Measurements from ENCODE around the gene ADGRG4.
"Not testable (repeated sequence)": the region's sequence is repeated elsewhere in the genome, so short reads cannot be mapped to it uniquely, and the experiment has no call there.

Gene ADGRG4, protein sequence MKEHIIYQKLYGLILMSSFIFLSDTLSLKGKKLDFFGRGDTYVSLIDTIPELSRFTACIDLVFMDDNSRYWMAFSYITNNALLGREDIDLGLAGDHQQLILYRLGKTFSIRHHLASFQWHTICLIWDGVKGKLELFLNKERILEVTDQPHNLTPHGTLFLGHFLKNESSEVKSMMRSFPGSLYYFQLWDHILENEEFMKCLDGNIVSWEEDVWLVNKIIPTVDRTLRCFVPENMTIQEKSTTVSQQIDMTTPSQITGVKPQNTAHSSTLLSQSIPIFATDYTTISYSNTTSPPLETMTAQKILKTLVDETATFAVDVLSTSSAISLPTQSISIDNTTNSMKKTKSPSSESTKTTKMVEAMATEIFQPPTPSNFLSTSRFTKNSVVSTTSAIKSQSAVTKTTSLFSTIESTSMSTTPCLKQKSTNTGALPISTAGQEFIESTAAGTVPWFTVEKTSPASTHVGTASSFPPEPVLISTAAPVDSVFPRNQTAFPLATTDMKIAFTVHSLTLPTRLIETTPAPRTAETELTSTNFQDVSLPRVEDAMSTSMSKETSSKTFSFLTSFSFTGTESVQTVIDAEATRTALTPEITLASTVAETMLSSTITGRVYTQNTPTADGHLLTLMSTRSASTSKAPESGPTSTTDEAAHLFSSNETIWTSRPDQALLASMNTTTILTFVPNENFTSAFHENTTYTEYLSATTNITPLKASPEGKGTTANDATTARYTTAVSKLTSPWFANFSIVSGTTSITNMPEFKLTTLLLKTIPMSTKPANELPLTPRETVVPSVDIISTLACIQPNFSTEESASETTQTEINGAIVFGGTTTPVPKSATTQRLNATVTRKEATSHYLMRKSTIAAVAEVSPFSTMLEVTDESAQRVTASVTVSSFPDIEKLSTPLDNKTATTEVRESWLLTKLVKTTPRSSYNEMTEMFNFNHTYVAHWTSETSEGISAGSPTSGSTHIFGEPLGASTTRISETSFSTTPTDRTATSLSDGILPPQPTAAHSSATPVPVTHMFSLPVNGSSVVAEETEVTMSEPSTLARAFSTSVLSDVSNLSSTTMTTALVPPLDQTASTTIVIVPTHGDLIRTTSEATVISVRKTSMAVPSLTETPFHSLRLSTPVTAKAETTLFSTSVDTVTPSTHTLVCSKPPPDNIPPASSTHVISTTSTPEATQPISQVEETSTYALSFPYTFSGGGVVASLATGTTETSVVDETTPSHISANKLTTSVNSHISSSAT (N-terminal part only)

GRCh38 chrX:136300721-136301120 lies at the start of gene ADGRG4:
ADGRG4 (plus strand) TSS chrX:136300963; CDS start chrX:136308778, 7,815 bp downstream.
- DNase-seq, result not testable (repeated sequence)

- DNase-seq, result peak in 38 of 58 donors; percentile 0 to 49 (median 11)
Observed at GRCh38 chrX:136251041-136251991, 49.4 kb upstream of the ADGRG4 start, which contains the start of gene MAP7D3. MAP7D3 (minus strand) TSS chrX:136251400; CDS start chrX:136251358, 42 bp downstream.

GRCh38 chrX:136255541-136255940 lies 45.2 kb upstream of the ADGRG4 start:
- no peak for DNase-seq

DNA sequence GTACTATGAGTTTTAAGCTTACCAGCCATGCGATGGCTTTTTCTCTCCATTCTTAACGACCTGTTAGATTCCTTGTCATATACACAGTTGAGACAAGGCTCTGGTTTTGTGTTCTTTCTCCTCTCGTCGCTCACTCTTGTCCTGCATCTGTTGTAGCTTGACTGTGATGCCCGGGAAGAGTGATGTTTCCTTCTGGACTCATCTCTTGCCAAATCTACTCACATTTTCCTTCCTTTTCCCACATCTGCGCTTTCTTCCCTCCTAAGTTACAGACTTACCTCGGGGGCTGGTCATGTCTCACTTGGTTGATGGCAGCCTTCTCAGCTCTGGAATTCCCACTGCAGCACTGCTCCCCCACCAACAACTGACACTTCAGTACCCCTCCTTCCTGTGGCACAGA lies 44.7 kb upstream of the ADGRG4 start:
- DNase-seq, result no peak

DNA sequence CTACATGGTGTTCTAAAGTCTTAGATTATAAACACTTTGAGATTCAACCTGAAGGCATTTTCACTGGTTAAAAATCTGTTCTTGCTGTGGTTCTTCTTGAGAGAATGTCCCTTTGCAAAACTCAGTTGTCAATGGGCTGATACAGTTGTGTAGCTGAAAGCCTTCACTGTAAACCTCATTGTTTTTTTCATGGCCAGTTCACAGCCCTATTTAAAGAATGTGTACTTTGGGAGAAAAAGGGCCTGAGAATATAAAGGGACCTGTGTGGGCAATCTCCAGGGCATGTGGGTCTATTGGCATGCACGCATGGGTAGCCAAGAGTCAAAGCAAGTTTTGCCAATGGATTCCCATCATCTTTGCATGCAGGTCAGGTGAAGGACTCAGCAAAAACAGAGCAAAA lies 41.8 kb upstream of the ADGRG4 start:
- no peak for DNase-seq

- no peak for DNase-seq
Observed at GRCh38 chrX:136259543-136259942, 41.2 kb upstream of the ADGRG4 start.

DNA sequence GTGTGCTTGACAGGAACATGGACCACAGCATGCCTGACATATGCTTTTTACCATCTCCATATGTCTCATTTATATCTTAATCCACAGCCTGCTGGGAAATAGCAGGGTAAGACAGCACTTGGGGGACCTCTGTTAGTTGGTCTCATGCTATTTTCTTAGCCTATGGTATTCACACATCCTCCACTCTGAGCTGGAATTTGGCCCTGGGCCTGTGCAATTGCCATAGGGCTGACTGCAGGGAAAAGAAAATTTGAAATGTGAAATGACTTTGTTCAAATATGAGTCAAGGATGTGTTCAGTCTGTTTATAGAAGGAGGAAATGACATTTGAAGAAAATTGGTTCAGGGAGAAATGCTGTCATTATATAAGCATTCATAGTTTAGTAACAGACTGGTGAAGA lies 40.0 kb upstream of the ADGRG4 start:
- DNase-seq, result peak in 20 of 58 donors; percentile 1 to 40 (median 10)

- no peak for DNase-seq
Observed at GRCh38 chrX:136261321-136261720, 39.4 kb upstream of the ADGRG4 start.

- DNase-seq, result no peak
Observed at GRCh38 chrX:136262243-136262642, 38.5 kb upstream of the ADGRG4 start.

DNA sequence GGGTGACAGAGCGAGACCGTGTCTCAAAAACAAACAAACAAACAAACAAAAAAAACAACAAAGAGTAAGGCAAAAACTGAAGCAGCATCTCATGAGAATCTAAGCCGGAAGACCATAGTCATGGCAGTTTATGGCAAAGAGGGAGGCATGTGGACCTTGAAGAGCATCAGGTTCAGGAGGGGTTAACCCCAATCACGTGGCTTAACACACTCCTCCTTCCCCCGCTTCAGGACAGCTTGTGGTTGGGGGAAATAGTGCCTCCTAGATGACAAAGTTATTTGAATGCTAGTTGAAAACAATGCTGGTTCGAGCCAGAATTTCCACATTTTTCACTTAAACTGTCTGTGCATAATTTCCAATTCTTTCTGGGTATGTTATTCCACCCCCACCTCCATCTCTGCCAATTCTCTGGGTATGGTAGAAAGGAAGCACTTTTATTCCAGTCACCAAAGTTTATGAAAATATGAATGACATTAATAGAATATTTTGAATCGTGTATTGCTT lies 37.9 kb upstream of the ADGRG4 start:
- DNase-seq, result no peak

DNA sequence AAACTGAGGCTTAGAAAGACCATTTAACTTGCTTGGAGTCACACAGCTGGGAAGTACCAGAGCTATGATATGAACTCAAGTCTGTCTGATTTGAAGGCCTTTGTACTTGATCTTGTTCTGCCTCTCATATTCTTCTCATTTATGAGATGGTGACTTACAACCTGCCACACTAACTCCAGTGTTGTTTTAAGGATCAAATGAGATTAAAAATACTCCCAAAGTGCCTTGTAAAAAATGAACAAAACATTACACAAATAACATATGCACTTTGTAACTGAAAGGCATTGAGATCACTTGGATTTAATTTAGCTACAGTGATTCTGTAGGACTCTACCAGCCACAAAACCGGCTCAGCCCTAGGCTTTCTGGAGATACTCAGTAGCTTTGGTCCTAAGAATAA lies 33.9 kb upstream of the ADGRG4 start:
- no peak for DNase-seq

GRCh38 chrX:136268051-136269048 lies 32.4 kb upstream of the ADGRG4 start:
- DNase-seq, result peak in 23 of 58 donors; percentile 0 to 23 (median 5)

- no peak for DNase-seq
Observed at GRCh38 chrX:136269921-136270320, 30.8 kb upstream of the ADGRG4 start.

DNA sequence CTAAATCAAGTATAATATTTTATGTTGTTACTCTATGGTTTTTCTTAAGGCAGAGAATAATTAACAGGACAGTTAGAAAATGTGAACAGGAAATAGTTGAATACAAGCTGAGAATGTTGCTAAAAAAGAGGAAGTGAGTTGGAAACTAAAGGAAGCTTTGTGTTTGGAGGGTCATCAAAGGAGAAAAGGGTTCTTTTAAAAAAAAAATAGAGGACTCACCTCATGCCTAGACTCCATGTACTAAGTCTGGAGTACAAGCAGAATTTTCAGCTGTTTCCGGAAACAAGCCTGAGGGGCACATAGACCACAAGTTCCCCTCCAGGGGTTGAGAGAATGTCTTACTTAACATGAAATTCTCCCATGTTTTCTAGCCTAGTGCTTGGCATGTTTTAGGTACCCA lies 29.5 kb upstream of the ADGRG4 start:
- no peak for DNase-seq

- DNase-seq, result no peak
Observed at GRCh38 chrX:136272325-136272724, 28.4 kb upstream of the ADGRG4 start.

GRCh38 chrX:136273986-136274385 lies 26.8 kb upstream of the ADGRG4 start:
- no peak for DNase-seq

- DNase-seq, result no peak
Observed at GRCh38 chrX:136275553-136275952, 25.2 kb upstream of the ADGRG4 start.

DNA sequence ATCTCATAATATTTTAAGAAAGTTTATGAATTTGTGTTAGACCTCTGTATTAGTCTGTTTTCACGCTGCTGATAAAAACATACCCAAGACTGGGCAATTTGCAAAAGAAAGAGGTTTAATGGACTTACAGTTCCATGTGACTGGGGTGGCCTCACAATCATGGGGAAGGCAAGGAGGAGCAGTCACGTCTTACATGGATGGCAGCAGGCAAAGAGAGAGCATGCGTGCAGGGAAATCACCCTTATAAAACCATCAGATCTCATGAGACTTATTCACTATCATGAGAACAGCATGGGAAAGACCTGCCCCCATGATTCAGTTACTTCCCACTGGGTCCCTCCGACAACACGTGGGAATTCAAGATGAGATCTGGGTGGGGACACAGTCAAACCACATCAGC lies 14.4 kb upstream of the ADGRG4 start:
- not testable (repeated sequence) for DNase-seq

DNA sequence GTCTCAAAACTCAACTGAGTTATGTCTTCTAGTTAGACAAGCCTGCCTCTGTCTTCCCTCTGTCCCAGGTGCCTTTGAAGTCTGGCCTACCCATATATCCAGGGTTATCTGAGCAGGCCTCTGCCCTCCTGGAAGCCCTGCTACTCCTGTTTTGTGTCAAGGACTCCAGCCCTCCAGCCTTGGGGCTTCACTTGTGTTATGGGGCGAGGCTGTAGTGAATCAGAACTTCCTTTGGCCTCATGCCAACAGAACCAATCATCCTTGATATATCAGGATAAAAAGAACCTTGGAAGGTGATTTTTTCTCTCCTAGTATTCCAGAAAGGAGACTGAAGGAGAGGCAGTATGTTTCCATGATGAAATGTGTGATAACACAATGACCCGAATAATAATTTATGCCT lies 8.9 kb upstream of the ADGRG4 start:
- DNase-seq, result no peak

All from anterior cingulate cortex (tissue), 58 donors.